ENCODE measurements around the gene MYO15B.
"Not testable (repeated sequence)": the region's sequence is repeated elsewhere in the genome, so short reads cannot be mapped to it uniquely, and the experiment has no call there.

Gene MYO15B

GRCh38 chr17:75624714-75625345, 37.2 kb downstream of the MYO15B start:
- no peak for DNase-seq (ENCODE audit: low read depth)

- no peak for DNase-seq (ENCODE audit: low read depth)
Observed at GRCh38 chr17:75625813-75626486, 38.4 kb downstream of the MYO15B start.

- no peak for DNase-seq (ENCODE audit: low read depth)
Observed at GRCh38 chr17:75626496-75627038, 39.0 kb downstream of the MYO15B start.

- DNase-seq (ENCODE audit: low read depth), result no peak
Observed at GRCh38 chr17:75627094-75627493, 39.5 kb downstream of the MYO15B start.

- DNase-seq (ENCODE audit: low read depth), result no peak
Observed at GRCh38 chr17:75628425-75628824, 40.8 kb downstream of the MYO15B start.

- DNase-seq (ENCODE audit: low read depth), result no peak
Observed at GRCh38 chr17:75629157-75629556, 41.6 kb downstream of the MYO15B start.

GRCh38 chr17:75630071-75630917, 42.7 kb downstream of the MYO15B start:
- no peak for DNase-seq (ENCODE audit: low read depth)

- no peak for DNase-seq (ENCODE audit: low read depth)
Observed at GRCh38 chr17:75631353-75631752, 43.8 kb downstream of the MYO15B start.

GRCh38 chr17:75632428-75632827, 44.8 kb downstream of the MYO15B start:
- no peak for DNase-seq (ENCODE audit: low read depth)

- peak; percentile 71 for DNase-seq (ENCODE audit: low read depth)
Observed at GRCh38 chr17:75632863-75633485, 45.4 kb downstream of the MYO15B start, which contains the start of gene SMIM5. SMIM5 (plus strand) TSS chr17:75633434; CDS start chr17:75640202, 6,768 bp downstream.

- peak; percentile 33 for DNase-seq (ENCODE audit: low read depth)
Observed at GRCh38 chr17:75633486-75634375, 46.1 kb downstream of the MYO15B start.

GRCh38 chr17:75634376-75634740, 46.8 kb downstream of the MYO15B start:
- DNase-seq (ENCODE audit: low read depth), result no peak

GRCh38 chr17:75634754-75635609, 47.4 kb downstream of the MYO15B start:
- DNase-seq (ENCODE audit: low read depth), result no peak

- no peak for DNase-seq (ENCODE audit: low read depth)
Observed at GRCh38 chr17:75635610-75636202, 48.1 kb downstream of the MYO15B start.

- DNase-seq (ENCODE audit: low read depth), result no peak
Observed at GRCh38 chr17:75636381-75637142, 49.0 kb downstream of the MYO15B start.

- DNase-seq (ENCODE audit: low read depth), result no peak
Observed at GRCh38 chr17:75637143-75637538, 49.5 kb downstream of the MYO15B start.

- no peak for DNase-seq (ENCODE audit: low read depth)
Observed at GRCh38 chr17:75637551-75637950, 50.0 kb downstream of the MYO15B start.

GRCh38 chr17:75638039-75638438, 50.4 kb downstream of the MYO15B start:
- DNase-seq (ENCODE audit: low read depth), result not testable (repeated sequence)

GRCh38 chr17:75638893-75639292, 51.3 kb downstream of the MYO15B start:
- no peak for DNase-seq (ENCODE audit: low read depth)

Data from stimulated activated CD4-positive, alpha-beta T cell treated with anti-CD3 and anti-CD28 coated beads, Interleukin-2, amount 100 ng/mL, for 4 hours (primary cell).